GM12801 (cell line): ENCODE results near the gene CNN3.

Experiments used
- CTCF ChIP-seq: IDR thresholded peaks from one replicate; pipeline ENCODE4 v1.5.1; 2011; ENCODE audit warnings: control low read depth; ENCODE audit not compliant: insufficient read length; ENCODE audit errors: extremely low read depth

CNN3 gene

GRCh38 chr1:94926915-94927404 lies at the start of gene CNN3:
CNN3 (minus strand) TSS chr1:94927110; CDS start chr1:94926894, 216 bp downstream.
- no peak for TF ChIP-seq CTCF

- TF ChIP-seq CTCF, result no peak
Observed at GRCh38 chr1:94974824-94975223, 47.9 kb upstream of the CNN3 start.

GRCh38 chr1:94974241-94974640 lies 47.3 kb upstream of the CNN3 start:
- no peak for TF ChIP-seq CTCF

GRCh38 chr1:94973309-94973922 lies 46.5 kb upstream of the CNN3 start:
- no peak for TF ChIP-seq CTCF

- no peak for TF ChIP-seq CTCF
Observed at GRCh38 chr1:94971491-94971924, 44.6 kb upstream of the CNN3 start.

GRCh38 chr1:94970783-94971182 lies 43.9 kb upstream of the CNN3 start:
- TF ChIP-seq CTCF, result no peak

- TF ChIP-seq CTCF, result no peak
Observed at GRCh38 chr1:94969137-94969536, 42.2 kb upstream of the CNN3 start.
